Panc1 (cell line): ENCODE measurements around the gene CACNA1C. TPM values are rescaled to one million over a fixed set of nuclear protein-coding genes. Genes with fewer than 3 reads are reported as not detected.

ENCODE experiments used
- ATAC-seq: fragments of 200-7000 bp; cut with Tn5 transposase; 2 replicates; pipeline ENCODE4 v1.9.1; 2020; ENCODE audit warnings: mild to moderate bottlenecking, moderate library complexity
- BruUV-seq: library from RNA; stranded (reverse); fragments of 400-500 nt; replicated peaks from 2 replicates; lab custom pipeline; 2021; lab: Mats Ljungman, UMichigan
- CTCF ChIA-PET: fragments of 300-600 bp; sonication (Branson Sonifier 250); formaldehyde crosslinking; loops from one replicate; lab custom pipeline; 2022; ENCODE audit warnings: antibody characterized with exemption; lab: Charles Lee
- POLR2A ChIA-PET: fragments of 300-600 bp; sonication (Branson Sonifier 250); formaldehyde crosslinking; loops from one replicate; lab custom pipeline; 2022; ENCODE audit warnings: antibody characterized with exemption; lab: Charles Lee
- DNase-seq: peaks from one replicate; pipeline ENCODE4 v3.0.0-alpha.2; 2010; ENCODE audit warnings: low read depth, low spot score
- H3K27ac ChIP-seq: 2 replicates; pipeline ENCODE4 v1.5.1; 2011; ENCODE audit warnings: mild to moderate bottlenecking, low read length, inconsistent platforms
- H3K27me3 ChIP-seq: fragments of 200-500 bp; sonication (Bioruptor generic); 2 replicates; pipeline ENCODE4 v1.6.0; 2014; ENCODE audit warnings: low read length, inconsistent platforms; ENCODE audit not compliant: control insufficient read depth, insufficient read depth
- H3K36me3 ChIP-seq: fragments of 200-500 bp; sonication (Bioruptor generic); 2 replicates; pipeline ENCODE4 v1.5.1; 2014; ENCODE audit warnings: inconsistent platforms, mild to moderate bottlenecking, low read length, moderate library complexity; ENCODE audit not compliant: control insufficient read depth, insufficient read depth
- H3K4me1 ChIP-seq: 2 replicates; pipeline ENCODE4 v1.5.1; 2011; ENCODE audit warnings: inconsistent platforms, mild to moderate bottlenecking, low read length, moderate library complexity; ENCODE audit not compliant: control insufficient read depth, insufficient read depth
- H3K4me3 ChIP-seq, 2 experiments: 2 replicates each; pipeline ENCODE4 v1.5.1; 2011 to 2012; ENCODE audit warnings: low read depth in 2 of 2, low read length in 2 of 2, mild to moderate bottlenecking in 2 of 2, inconsistent platforms in 1 of 2, moderate library complexity in 1 of 2
- H3K9me3 ChIP-seq: fragments of 200-500 bp; sonication (Bioruptor generic); 2 replicates; pipeline ENCODE4 v1.5.1; 2014; ENCODE audit warnings: low read depth, mild to moderate bottlenecking, inconsistent platforms, low read length, moderate library complexity; ENCODE audit not compliant: control insufficient read depth, insufficient read depth
- POLR2AphosphoS5 ChIP-seq: IDR thresholded peaks from 2 replicates; pipeline ENCODE4 v1.6.1; 2012; ENCODE audit warnings: mild to moderate bottlenecking, low read depth, low read length, moderate library complexity
- SIN3A ChIP-seq: IDR thresholded peaks from 2 replicates; pipeline ENCODE4 v1.6.1; 2012; ENCODE audit warnings: low read depth, mild to moderate bottlenecking, low read length, moderate library complexity, borderline replicate concordance; ENCODE audit not compliant: insufficient read depth
- TCF7L2 ChIP-seq: IDR thresholded peaks from 2 replicates; pipeline ENCODE4 v1.6.1; 2011; ENCODE audit warnings: mild to moderate bottlenecking, low read depth, low read length, inconsistent platforms
- in situ Hi-C: cut with HindIII; loops from 2 replicates; pipeline ENCODE4 v1.10.0; 2016; ENCODE audit warnings: low sequenced_read_pairs, low pct_unique_long_range_greater_than_20kb
- intact Hi-C: fragments of 100-400 bp; cut with micrococcal nuclease; formaldehyde crosslinking; loops from one replicate; pipeline ENCODE4 v1.10.0; 2022; ENCODE audit not compliant: unreplicated experiment
- total RNA-seq: library from RNA; stranded (reverse); gene quantifications from one replicate; pipeline ENCODE4 v1.2.1, GENCODE V29; 2021; ENCODE audit not compliant: unreplicated experiment
- TF ChIP-seq, protein P1 (sequence below): fragments of 450-650 bp; IDR thresholded peaks from 2 replicates; pipeline ENCODE4 v1.5.1; 2017; ENCODE audit warnings: mild to moderate bottlenecking
- TF ChIP-seq, protein P2 (sequence below), 2 experiments: IDR thresholded peaks; 2 replicates each; pipeline ENCODE4 v1.6.1; 2011 to 2012; ENCODE audit warnings: low read depth in 2 of 2, control low read depth in 1 of 2, low read length in 1 of 2, mild to moderate bottlenecking in 1 of 2, moderate library complexity in 1 of 2; ENCODE audit not compliant: insufficient read depth in 1 of 2

CACNA1C gene
- total RNA-seq, 1 experiment from 2014 or later: 0.03 TPM

DNA sequence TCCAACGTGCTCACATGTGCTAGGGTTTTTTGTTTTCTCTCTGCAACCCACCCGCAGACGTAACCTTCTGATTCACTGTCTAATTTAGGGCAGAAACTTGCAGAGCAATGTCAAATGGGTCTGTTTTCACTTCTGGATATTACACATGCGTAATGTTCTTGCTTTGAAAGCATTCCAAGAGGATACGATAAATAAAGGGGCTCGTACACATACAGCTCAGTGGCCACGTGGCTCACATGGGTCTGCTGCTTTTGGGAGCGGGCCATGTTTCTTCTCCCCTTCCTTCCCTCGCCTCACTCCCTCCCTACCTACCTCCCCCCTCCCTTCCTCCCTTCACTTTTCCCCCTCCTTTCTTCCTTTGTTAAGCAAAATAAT lies 23.4 kb downstream of the CACNA1C start:
- CTCF ChIA-PET: no interaction called here
- DNase-seq (no peak), ATAC-seq (no peak)
- in situ Hi-C loops (no loop called here), intact Hi-C loops (no loop called here)
- H3K27me3 ChIP-seq: no peaks in the 10 kb centered on the region
- H3K9me3 ChIP-seq: no peaks in the 10 kb centered on the region
- no peaks in the 10 kb centered on the region for H3K36me3 ChIP-seq
- H3K27ac ChIP-seq: no peak overlapping the region
- H3K4me1 ChIP-seq: no peaks in the 10 kb centered on the region
- POLR2A ChIA-PET: no interaction called here
- BruUV-seq: no TSS peak
- TF ChIP-seq, protein P1, sequence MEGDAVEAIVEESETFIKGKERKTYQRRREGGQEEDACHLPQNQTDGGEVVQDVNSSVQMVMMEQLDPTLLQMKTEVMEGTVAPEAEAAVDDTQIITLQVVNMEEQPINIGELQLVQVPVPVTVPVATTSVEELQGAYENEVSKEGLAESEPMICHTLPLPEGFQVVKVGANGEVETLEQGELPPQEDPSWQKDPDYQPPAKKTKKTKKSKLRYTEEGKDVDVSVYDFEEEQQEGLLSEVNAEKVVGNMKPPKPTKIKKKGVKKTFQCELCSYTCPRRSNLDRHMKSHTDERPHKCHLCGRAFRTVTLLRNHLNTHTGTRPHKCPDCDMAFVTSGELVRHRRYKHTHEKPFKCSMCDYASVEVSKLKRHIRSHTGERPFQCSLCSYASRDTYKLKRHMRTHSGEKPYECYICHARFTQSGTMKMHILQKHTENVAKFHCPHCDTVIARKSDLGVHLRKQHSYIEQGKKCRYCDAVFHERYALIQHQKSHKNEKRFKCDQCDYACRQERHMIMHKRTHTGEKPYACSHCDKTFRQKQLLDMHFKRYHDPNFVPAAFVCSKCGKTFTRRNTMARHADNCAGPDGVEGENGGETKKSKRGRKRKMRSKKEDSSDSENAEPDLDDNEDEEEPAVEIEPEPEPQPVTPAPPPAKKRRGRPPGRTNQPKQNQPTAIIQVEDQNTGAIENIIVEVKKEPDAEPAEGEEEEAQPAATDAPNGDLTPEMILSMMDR: no peak
- TF ChIP-seq, protein P2, sequence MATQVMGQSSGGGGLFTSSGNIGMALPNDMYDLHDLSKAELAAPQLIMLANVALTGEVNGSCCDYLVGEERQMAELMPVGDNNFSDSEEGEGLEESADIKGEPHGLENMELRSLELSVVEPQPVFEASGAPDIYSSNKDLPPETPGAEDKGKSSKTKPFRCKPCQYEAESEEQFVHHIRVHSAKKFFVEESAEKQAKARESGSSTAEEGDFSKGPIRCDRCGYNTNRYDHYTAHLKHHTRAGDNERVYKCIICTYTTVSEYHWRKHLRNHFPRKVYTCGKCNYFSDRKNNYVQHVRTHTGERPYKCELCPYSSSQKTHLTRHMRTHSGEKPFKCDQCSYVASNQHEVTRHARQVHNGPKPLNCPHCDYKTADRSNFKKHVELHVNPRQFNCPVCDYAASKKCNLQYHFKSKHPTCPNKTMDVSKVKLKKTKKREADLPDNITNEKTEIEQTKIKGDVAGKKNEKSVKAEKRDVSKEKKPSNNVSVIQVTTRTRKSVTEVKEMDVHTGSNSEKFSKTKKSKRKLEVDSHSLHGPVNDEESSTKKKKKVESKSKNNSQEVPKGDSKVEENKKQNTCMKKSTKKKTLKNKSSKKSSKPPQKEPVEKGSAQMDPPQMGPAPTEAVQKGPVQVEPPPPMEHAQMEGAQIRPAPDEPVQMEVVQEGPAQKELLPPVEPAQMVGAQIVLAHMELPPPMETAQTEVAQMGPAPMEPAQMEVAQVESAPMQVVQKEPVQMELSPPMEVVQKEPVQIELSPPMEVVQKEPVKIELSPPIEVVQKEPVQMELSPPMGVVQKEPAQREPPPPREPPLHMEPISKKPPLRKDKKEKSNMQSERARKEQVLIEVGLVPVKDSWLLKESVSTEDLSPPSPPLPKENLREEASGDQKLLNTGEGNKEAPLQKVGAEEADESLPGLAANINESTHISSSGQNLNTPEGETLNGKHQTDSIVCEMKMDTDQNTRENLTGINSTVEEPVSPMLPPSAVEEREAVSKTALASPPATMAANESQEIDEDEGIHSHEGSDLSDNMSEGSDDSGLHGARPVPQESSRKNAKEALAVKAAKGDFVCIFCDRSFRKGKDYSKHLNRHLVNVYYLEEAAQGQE (IDR thresholded peaks at IDR 0.05; ENCODE audit: insufficient read depth in 1 of 2, low read depth in 2 of 2, low read length in 1 of 2): no peak
- TF ChIP-seq SIN3A: no peak
- no peak for TF ChIP-seq TCF7L2
- no peak for TF ChIP-seq POLR2AphosphoS5
- no peak overlapping the region for H3K4me3 ChIP-seq

DNA sequence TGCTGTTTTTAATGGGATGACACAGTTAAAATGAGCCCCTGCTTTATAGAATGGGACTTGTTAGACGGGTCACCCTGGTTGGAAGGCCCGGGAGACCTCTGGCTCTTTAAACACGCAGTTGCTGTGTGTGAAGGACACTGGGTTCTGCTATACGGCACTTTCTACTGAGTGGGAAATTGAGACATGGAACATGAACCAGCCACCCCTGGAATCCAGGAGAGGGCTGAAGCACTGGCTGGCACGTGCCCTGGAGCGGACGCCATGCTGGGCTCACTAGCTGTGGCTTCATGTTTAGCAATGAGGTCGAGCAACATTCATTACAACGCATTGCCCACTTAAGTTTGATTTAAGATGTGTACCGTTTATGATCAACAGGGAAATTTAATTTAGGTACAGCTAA lies 23.9 kb downstream of the CACNA1C start:
- DNase-seq: no peak
- no peak for ATAC-seq
- in situ Hi-C loops (no loop called here), intact Hi-C loops (no loop called here)
- ChIA-PET POLR2A (no interaction called here), CTCF (no interaction called here)
- Histone ChIP-seq H3K27ac (no peak overlapping the region), H3K9me3 (no peaks in the 10 kb centered on the region), H3K36me3 (no peaks in the 10 kb centered on the region), H3K4me1 (no peaks in the 10 kb centered on the region), H3K4me3 (no peak overlapping the region), H3K27me3 (no peaks in the 10 kb centered on the region)
- TF ChIP-seq SIN3A (no peak), TCF7L2 (no peak), POLR2AphosphoS5 (no peak)
- TF ChIP-seq, protein P2 (IDR thresholded peaks at IDR 0.05; ENCODE audit: insufficient read depth in 1 of 2, low read depth in 2 of 2, low read length in 1 of 2): no peak
- TF ChIP-seq, protein P1: no peak
- no TSS peak for BruUV-seq
